Endothelial cell of umbilical vein (primary cell): ENCODE data around the gene SLC16A5. TPM values are rescaled to one million over a fixed set of nuclear protein-coding genes. Genes with fewer than 3 reads are reported as not detected.
"Not testable (repeated sequence)": the region's sequence is repeated elsewhere in the genome, so short reads cannot be mapped to it uniquely, and the experiment has no call there.

Experiments used
- BruUV-seq: library from RNA; stranded (reverse); fragments of 400-500 nt; replicated peaks from 2 replicates; lab custom pipeline; 2021; lab: Mats Ljungman, UMichigan
- CTCF ChIA-PET: fragments of 300-600, 350-600 bp; sonication (Branson Sonifier 250); formaldehyde crosslinking; loops from one replicate; lab custom pipeline; 2021; ENCODE audit warnings: antibody characterized with exemption, inconsistent platforms; lab: Charles Lee
- POLR2A ChIA-PET: fragments of 300-600, 350-600 bp; sonication (Branson Sonifier 250); formaldehyde crosslinking; loops from one replicate; lab custom pipeline; 2021; ENCODE audit warnings: antibody characterized with exemption, inconsistent platforms; lab: Charles Lee
- DNase-seq: peaks from one replicate; pipeline ENCODE4 v3.0.0-alpha.2; 2011; ENCODE audit warnings: low read depth, low spot score
- FAIRE-seq: peaks from 2 replicates; lab custom pipeline; 2011; peaks lifted over from hg19 to GRCh38; lab: Jason Lieb, UNC
- H2AFZ ChIP-seq: 2 replicates; pipeline ENCODE4 v1.6.0; 2012; ENCODE audit warnings: low read depth, low read length, control low read depth, inconsistent platforms
- H3K27ac ChIP-seq: 2 replicates; pipeline ENCODE4 v1.5.1; 2011; ENCODE audit warnings: low read depth, mild to moderate bottlenecking, control low read depth, low read length, moderate library complexity; ENCODE audit not compliant: insufficient read depth
- H3K27me3 ChIP-seq, 2 experiments: 2 replicates each; pipeline versions ENCODE4 v1.6.0 to v1.6.1; 2011; ENCODE audit warnings: low read length in 2 of 2, mixed read lengths in 1 of 2; ENCODE audit not compliant: control insufficient read depth in 2 of 2, insufficient read depth in 2 of 2
- H3K36me3 ChIP-seq, 2 experiments: 2 replicates in 1 of 2; 3 replicates in 1 of 2; pipeline ENCODE4 v1.5.1; 2011; ENCODE audit warnings: low read length in 2 of 2, mild to moderate bottlenecking in 1 of 2, moderate library complexity in 1 of 2; ENCODE audit not compliant: control insufficient read depth in 2 of 2, insufficient read depth in 2 of 2; ENCODE audit errors: extremely low read depth in 1 of 2
- H3K4me1 ChIP-seq: 3 replicates; pipeline ENCODE4 v1.5.1; 2011; ENCODE audit warnings: mild to moderate bottlenecking, low read length; ENCODE audit not compliant: control insufficient read depth, insufficient read depth; ENCODE audit errors: extremely low read depth
- H3K4me2 ChIP-seq: 2 replicates; pipeline ENCODE4 v1.6.1; 2011; ENCODE audit warnings: low read length, control low read depth, mixed read lengths; ENCODE audit not compliant: insufficient read depth
- H3K4me3 ChIP-seq, 3 experiments: fragments of 200-600 bp in 1 of 3; sonication (generic), shearing (Covaris generic) in 1 of 3; replicated peaks in 1 of 3; 2 replicates each; pipeline ENCODE4 v1.5.1; 2011 to 2016; ENCODE audit warnings: control low read depth in 3 of 3, low read length in 3 of 3, mild to moderate bottlenecking in 2 of 3, inconsistent platforms in 1 of 3, low read depth in 1 of 3, moderate library complexity in 1 of 3; ENCODE audit not compliant: insufficient read depth in 1 of 3
- H3K79me2 ChIP-seq: 2 replicates; pipeline ENCODE4 v1.6.0; 2012; ENCODE audit warnings: low read length, inconsistent platforms; ENCODE audit not compliant: control insufficient read depth, insufficient read depth
- H3K9ac ChIP-seq: replicated peaks from 2 replicates; pipeline ENCODE3; 2011; ENCODE audit warnings: low read length, control low read depth; ENCODE audit not compliant: insufficient read depth; ENCODE audit errors: extremely low read depth
- H3K9me1 ChIP-seq: replicated peaks from 3 replicates; pipeline ENCODE4 v1.6.0; 2011; ENCODE audit warnings: mild to moderate bottlenecking, low read length; ENCODE audit not compliant: control insufficient read depth, insufficient read depth; ENCODE audit errors: extremely low read depth
- H3K9me3 ChIP-seq: replicated peaks from 2 replicates; pipeline ENCODE4 v1.5.1; 2012; ENCODE audit warnings: low read length, inconsistent platforms; ENCODE audit not compliant: control insufficient read depth, insufficient read depth
- H4K20me1 ChIP-seq: replicated peaks from 2 replicates; pipeline ENCODE3; 2011; ENCODE audit warnings: mild to moderate bottlenecking, low read length; ENCODE audit not compliant: control insufficient read depth, insufficient read depth; ENCODE audit errors: extremely low read depth
- JUN ChIP-seq: IDR thresholded peaks from 2 replicates; pipeline ENCODE4 v1.6.1; 2011; ENCODE audit warnings: borderline replicate concordance, low read depth; ENCODE audit not compliant: insufficient read length, insufficient read depth
- POLR2A ChIP-seq: IDR thresholded peaks from 2 replicates; pipeline ENCODE4 v1.6.1; 2012; ENCODE audit warnings: low read depth, mild to moderate bottlenecking, control low read depth, low read length
- POLR2AphosphoS5 ChIP-seq: IDR thresholded peaks from 2 replicates; pipeline ENCODE4 v1.6.1; 2012; ENCODE audit warnings: low read depth, mild to moderate bottlenecking, control low read depth, low read length, moderate library complexity; ENCODE audit not compliant: insufficient read depth
- dilution Hi-C: fragments of 300-500 bp; cut with MboI; formaldehyde crosslinking; loops from one replicate; pipeline ENCODE4 v1.15.0; 2019; ENCODE audit warnings: low sequenced_read_pairs; ENCODE audit not compliant: extremely low pct_ligation_motif_present
- intact Hi-C: fragments of 100-400 bp; cut with micrococcal nuclease; formaldehyde crosslinking; loops from one replicate; pipeline ENCODE4 v1.10.0; 2022
- polyA plus RNA-seq, 4 experiments: library from polyadenylated mRNA; depleted of rRNA in 3 of 4; stranded (reverse) in 3 of 4; unstranded in 1 of 4; fragments of >200 nt; gene quantifications; 2 replicates each; pipeline versions ENCODE4 v1.2.1 to v1.2.3, GENCODE V29; 2011 to 2012; ENCODE audit warnings: missing spikeins in 1 of 4
- total RNA-seq: library from RNA; stranded (reverse); gene quantifications from 2 replicates; pipeline ENCODE4 v1.2.3, GENCODE V29; 2021
- TF ChIP-seq, protein P1 (sequence below): IDR thresholded peaks from 2 replicates; pipeline ENCODE4 v1.6.1; 2011; ENCODE audit not compliant: insufficient read depth, insufficient read length

SLC16A5 gene
- total and polyA plus RNA-seq, 2 donors (not counting 3 experiments of a cell fraction or from before 2014, with no cell fraction given) = 16.4 to 23.3 TPM

DNA sequence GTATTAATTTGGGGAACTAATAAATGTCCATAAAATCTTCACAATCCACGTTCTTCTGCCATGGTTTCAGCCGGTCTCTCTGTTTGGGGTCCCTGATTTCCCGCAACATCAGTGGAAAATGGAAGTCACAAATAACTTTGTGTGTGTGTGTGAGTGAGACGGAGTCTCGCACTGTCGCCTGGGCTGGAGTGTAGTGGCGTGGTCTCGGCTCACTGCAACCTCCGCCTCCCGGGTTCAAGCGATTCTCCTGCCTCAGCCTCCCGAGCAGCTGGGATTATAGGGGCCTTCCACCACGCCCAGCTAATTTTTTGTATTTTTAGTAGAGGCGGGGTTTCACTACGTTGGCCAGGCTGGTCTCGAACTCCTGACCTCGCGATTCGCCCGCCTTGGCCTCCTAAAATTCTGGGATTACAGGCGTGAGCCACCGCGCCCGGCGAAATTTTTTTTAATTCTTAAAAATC is 41.8 kb upstream of the SLC16A5 start:
- H3K79me2 ChIP-seq, POLR2A ChIA-PET, H3K27ac ChIP-seq, BruUV-seq, H3K36me3 ChIP-seq, H3K9me1 ChIP-seq, H3K27me3 ChIP-seq, H4K20me1 ChIP-seq, dilution Hi-C loops, H3K9me3 ChIP-seq, H2AFZ ChIP-seq, DNase-seq: not testable (repeated sequence)
- Histone ChIP-seq H3K9ac (peak overlapping the region; percentile 65), H3K4me3 (peak overlapping the region; percentile 58 to 93 (median 67)), H3K4me1 (peaks cover 13% of the 10 kb centered on the region), H3K4me2 (peak overlapping the region; percentile 4)
- CTCF ChIA-PET = interaction anchor here (0.6 to 1.5 kb wide), 3 partner anchors 14 to 124 kb away, joined by 3 to 9 read pairs (median 4); no protein-coding TSS in a partner anchor
- FAIRE-seq = peak; percentile 57
- intact Hi-C loops = loop anchor here (1.0 to 10.0 kb wide), 5 partner anchors 11 to 469 kb away; partner anchors contain the start of genes ARMC7, CASKIN2, SLC16A5 and SUMO2

DNA sequence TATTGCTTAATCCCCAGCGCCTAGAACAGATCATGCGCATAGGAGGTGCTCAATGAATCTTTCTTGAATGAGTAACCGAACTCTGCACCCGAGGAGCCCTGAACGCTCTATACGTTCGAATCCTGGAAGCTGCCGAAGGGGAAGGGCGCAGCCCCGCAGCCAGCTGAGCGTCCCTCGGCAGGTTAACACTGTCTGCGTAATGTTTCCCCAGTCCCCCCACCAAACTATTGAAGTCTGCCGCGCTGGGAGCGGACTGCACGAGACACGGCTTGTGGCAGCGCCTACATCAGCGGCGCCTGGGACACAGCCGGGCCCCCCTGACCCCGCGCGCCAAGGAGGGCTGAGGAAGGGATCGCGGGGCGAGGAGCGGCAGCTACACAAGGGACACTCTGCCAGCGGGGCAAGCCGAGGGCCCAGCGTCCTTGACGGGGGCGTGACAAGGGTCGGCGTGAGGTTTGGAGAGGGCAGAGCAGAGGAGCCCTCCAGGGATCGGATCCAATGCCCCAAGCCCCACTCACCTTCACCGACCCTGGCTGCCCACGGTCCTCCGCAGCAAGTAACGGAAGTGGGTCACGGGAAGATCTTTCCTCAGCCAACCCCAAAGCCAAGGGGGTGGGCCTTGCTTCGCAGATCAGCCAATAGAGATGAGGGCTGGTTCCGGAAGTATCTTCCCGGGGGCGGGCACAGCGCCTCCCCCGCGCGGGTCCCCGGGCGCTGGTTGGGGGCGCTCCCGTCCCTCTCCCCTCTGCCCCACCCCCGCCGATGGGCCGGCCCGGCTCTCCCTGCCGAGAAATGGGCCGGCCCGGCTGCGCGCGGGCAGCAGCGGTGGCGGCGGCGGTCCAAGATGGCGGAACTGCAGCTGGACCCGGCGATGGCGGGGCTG is 41.1 kb upstream of the SLC16A5 start, which contains the start of the genes ATP5PD and KCTD2:
TSS of gene ATP5PD (minus strand) at position 563 of the 883 bp plus-strand sequence. CDS start 4,319 bp downstream, outside the sequence.
TSS of gene KCTD2 (plus strand) at position 819 of the 883 bp plus-strand sequence. CDS start at position 845, 26 bp downstream.
- H3K27me3 ChIP-seq = no peaks in the 10 kb centered on the region
- H3K9ac ChIP-seq = peak within 1 kb of the TSS; percentile 65
- peaks cover 0 to 6% of the 10 kb centered on the region in 2 experiments for H3K36me3 ChIP-seq
- TF ChIP-seq JUN = no peak
- TF ChIP-seq POLR2A = peak; percentile 93
- TF ChIP-seq, protein P1, sequence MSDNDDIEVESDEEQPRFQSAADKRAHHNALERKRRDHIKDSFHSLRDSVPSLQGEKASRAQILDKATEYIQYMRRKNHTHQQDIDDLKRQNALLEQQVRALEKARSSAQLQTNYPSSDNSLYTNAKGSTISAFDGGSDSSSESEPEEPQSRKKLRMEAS = peak; percentile 23
- TF ChIP-seq POLR2AphosphoS5 = peak; percentile 89
- peaks cover 8% of the 10 kb centered on the region for H3K79me2 ChIP-seq
- peak within 1 kb of the TSS; percentile 59 for H3K4me2 ChIP-seq
- no peaks in the 10 kb centered on the region for H3K9me3 ChIP-seq
- peak; percentile 96 for FAIRE-seq
- POLR2A ChIA-PET = no interaction called here
- no peaks in the 10 kb centered on the region for H3K9me1 ChIP-seq
- peaks cover 13% of the 10 kb centered on the region for H3K4me1 ChIP-seq
- dilution Hi-C loops (no loop called here), intact Hi-C loops (loop anchor here (1.0 to 10.0 kb wide), 7 partner anchors 11 to 468 kb away; partner anchors contain the start of genes ARMC7, CASKIN2, SLC16A5 and SUMO2)
- H3K27ac ChIP-seq = peak within 1 kb of the TSS; percentile 19
- CTCF ChIA-PET = interaction anchor here (0.6 to 1.5 kb wide), 6 partner anchors 10 to 155 kb away, joined by 3 to 9 read pairs (median 3); no protein-coding TSS in a partner anchor
- peak; percentile 98 for DNase-seq
- no peaks in the 10 kb centered on the region for H4K20me1 ChIP-seq
- peak within 1 kb of the TSS; percentile 74 for H2AFZ ChIP-seq
- TSS peak; percentile 71 for BruUV-seq
- H3K4me3 ChIP-seq = peak within 1 kb of the TSS; percentile 58 to 93 (median 67)
